Measurements from ENCODE around the gene ZFAND2B.
A peak's percentile ranks its signal among the peaks of the same experiment; 100 is the strongest.

DNA sequence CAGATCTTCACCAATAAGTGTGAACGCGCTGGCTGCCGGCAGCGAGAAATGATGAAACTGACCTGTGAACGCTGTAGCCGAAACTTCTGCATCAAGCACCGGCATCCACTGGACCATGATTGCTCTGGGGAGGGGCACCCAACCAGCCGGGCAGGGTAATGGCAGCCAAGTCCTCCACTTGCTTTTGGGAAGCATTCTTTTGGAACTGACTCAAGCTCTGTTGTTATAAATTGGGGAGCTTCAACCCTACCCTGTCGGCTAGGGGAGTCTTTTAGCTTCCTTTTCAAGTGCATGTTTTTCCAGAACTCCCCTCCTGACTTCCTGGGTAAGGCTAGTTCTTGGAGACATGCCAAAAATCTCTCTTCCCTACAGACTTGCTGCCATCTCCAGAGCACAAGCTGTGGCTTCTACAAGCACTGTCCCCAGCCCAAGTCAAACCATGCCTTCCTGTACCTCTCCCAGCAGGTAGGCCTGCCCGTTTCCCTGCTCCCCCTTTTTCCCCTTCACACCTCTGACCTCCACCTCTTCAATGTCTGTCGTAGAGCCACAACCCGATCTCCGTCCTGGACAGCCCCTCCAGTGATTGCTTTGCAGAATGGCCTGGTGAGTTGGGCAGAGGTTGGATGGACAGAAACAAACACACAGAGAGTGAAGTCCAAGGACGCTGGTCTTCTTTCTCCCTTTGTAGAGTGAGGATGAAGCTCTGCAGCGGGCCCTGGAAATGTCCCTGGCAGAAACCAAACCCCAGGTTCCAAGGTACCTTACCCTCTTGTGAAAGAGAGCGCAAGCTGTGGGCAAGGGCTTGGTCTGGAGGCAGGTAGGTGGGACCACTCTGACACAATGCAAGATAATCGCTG, 1.5 kb downstream of the ZFAND2B start:
- peak; percentile 13 for TF ChIP-seq POLR2A (IDR thresholded peaks at IDR 0.05; ENCODE audit: low read length)
- no peak for TF ChIP-seq GATA1 (IDR thresholded peaks at IDR 0.05; ENCODE audit: low read depth, low read length)

Data from erythroblast (primary cell).